Cardiac muscle cell (in vitro differentiated cells and primary cell): ENCODE measurements around the gene SLX1B. TPM values are rescaled to one million over a fixed set of nuclear protein-coding genes. Genes with fewer than 3 reads are reported as not detected.
"Not testable (repeated sequence)": the region's sequence is repeated elsewhere in the genome, so short reads cannot be mapped to it uniquely, and the experiment has no call there.

ENCODE experiments used
- DNase-seq, 2 donors: peaks; one replicate each; pipeline versions ENCODE4 v3.0.0 to v3.0.0-alpha.2; 2010 to 2017; ENCODE audit warnings: low read depth in 1 of 2, low spot score in 1 of 2
- H3K27ac ChIP-seq: fragments of 200-600 bp; sonication (generic); 2 replicates; pipeline ENCODE4 v1.5.1; 2016
- H3K27me3 ChIP-seq: fragments of 200-600 bp; sonication (generic); 2 replicates; pipeline ENCODE4 v1.6.0; 2016; ENCODE audit warnings: control low read depth
- H3K36me3 ChIP-seq: fragments of 200-600 bp; sonication (generic); 2 replicates; pipeline ENCODE4 v1.5.1; 2016; ENCODE audit warnings: control low read depth
- H3K4me1 ChIP-seq: fragments of 200-600 bp; sonication (generic); 2 replicates; pipeline ENCODE4 v1.8.1; 2017; ENCODE audit warnings: low read depth, mild to moderate bottlenecking, mixed run types
- H3K4me3 ChIP-seq: fragments of 200-600 bp; sonication (generic); 2 replicates; pipeline ENCODE4 v1.5.1; 2016; ENCODE audit warnings: mild to moderate bottlenecking
- H3K9me3 ChIP-seq: fragments of 200-600 bp; sonication (generic); 2 replicates; pipeline ENCODE4 v1.5.1; 2017; ENCODE audit warnings: low read depth, mild to moderate bottlenecking, control low read depth
- polyA plus RNA-seq: library from polyadenylated mRNA; unstranded; fragments of >200 nt; fragmentation: Nextera tagmentation; extraction: Ambion mirVana; gene quantifications from 2 replicates; pipeline ENCODE4 v1.2.1, GENCODE V29; 2016
- total RNA-seq: library from RNA; depleted of rRNA; stranded (reverse); fragments of >200 nt; gene quantifications from 2 replicates; pipeline ENCODE4 v1.2.3, GENCODE V29; 2016

Gene SLX1B
- total RNA-seq (17.5 and 31.1 TPM in 2 replicates), polyA plus RNA-seq (13.6 and 18.8 TPM in 2 replicates)

- H3K36me3 ChIP-seq, DNase-seq, H3K27me3 ChIP-seq, H3K4me3 ChIP-seq, H3K4me1 ChIP-seq, H3K27ac ChIP-seq, H3K9me3 ChIP-seq: not testable (repeated sequence)
Measured at GRCh38 chr16:29454269-29454668, at the start of gene SLX1B, which contains the start of gene BOLA2. Gene SLX1B (plus strand): TSS chr16:29454533. Gene BOLA2 (minus strand): TSS chr16:29454351. CDS start chr16:29454253, 98 bp downstream.

GRCh38 chr16:29405249-29405648 lies 49.1 kb upstream of the SLX1B start:
- H3K4me1 ChIP-seq, H3K4me3 ChIP-seq, H3K27me3 ChIP-seq, H3K36me3 ChIP-seq, H3K9me3 ChIP-seq, H3K27ac ChIP-seq: not testable (repeated sequence)
- peak in 1 of 2 donors; percentile 81 for DNase-seq

- H3K4me3 ChIP-seq, DNase-seq, H3K27me3 ChIP-seq, H3K27ac ChIP-seq, H3K36me3 ChIP-seq, H3K9me3 ChIP-seq, H3K4me1 ChIP-seq: not testable (repeated sequence)
Measured at GRCh38 chr16:29423587-29423986, 30.7 kb upstream of the SLX1B start.

GRCh38 chr16:29425390-29425789 lies 28.9 kb upstream of the SLX1B start:
- H3K4me1 ChIP-seq, H3K27ac ChIP-seq, H3K4me3 ChIP-seq, DNase-seq, H3K27me3 ChIP-seq, H3K9me3 ChIP-seq, H3K36me3 ChIP-seq: not testable (repeated sequence)

DNA sequence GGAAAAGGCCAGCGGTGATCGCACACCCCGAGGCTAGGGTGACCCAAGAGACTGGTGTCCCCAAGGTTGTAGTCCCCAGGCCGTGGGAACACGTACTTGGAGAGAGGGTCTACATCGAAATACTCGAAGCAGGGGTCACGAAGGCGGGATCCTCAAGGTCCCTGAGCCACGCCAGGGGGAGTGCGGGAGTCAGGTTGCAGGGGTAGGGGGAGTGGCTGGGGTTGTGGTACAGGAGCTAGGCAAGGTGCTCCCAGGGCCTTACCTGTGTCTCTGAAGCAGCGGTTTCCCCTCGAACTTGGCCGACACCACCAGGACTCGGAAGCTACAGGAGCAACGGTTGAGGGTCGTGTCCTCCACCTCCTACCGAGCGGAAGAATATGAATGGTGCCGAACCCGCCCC lies 579 bp upstream of the SLX1B start:
- not testable (repeated sequence) for H3K27ac ChIP-seq, H3K9me3 ChIP-seq, DNase-seq, H3K4me3 ChIP-seq, H3K36me3 ChIP-seq, H3K4me1 ChIP-seq, H3K27me3 ChIP-seq

- H3K27ac ChIP-seq, H3K36me3 ChIP-seq, H3K27me3 ChIP-seq, H3K4me1 ChIP-seq, H3K9me3 ChIP-seq, DNase-seq, H3K4me3 ChIP-seq: not testable (repeated sequence)
Measured at GRCh38 chr16:29454828-29455227, 495 bp downstream of the SLX1B start.

- not testable (repeated sequence) for H3K4me1 ChIP-seq, H3K4me3 ChIP-seq, DNase-seq, H3K36me3 ChIP-seq, H3K27ac ChIP-seq, H3K27me3 ChIP-seq, H3K9me3 ChIP-seq
Measured at GRCh38 chr16:29457660-29458059, 3.3 kb downstream of the SLX1B start.

DNA sequence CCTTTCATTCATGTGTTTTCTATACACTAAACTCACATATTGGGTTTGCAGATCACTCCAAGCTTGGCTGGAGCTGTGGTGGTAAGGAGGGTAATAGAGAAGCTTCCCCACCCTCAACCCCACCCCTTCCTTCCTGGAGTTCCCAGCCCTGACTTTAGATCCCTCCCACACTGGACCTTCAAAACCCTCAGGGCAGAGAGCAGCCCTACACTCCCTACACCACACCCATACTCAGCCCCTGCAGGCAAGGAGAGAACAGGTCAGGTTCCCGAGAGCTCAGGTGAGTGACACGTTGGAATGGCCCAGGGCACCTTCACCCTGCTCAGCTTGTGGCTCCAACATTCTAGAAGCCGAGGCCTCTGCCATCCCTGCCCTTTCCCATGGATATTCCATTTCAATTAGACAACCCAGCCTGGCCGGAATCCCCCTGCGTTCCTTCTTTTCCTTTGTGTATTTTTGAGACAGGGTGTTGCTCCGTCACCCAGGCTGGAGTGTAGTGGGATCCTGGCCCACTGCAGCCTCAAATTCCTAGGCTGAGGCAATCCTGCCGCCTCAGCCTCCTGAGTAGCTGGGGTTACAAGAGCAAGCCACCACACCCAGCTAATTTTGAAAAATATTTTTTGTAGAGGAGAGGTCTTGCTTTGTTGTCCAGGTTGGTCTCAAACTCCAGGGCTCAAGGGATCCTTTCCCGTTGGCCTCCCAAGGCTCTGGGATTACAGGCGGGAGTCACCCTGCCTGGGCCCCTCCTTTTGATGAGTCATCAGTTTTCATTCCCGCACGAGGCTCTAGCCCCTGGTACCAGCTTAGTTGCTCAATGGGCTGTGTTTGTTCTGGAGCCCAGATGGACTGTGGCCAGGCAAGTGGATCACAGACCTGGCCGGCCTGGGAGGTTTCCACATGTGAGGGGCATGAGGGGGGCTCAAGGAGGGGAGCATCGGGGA lies 5.6 kb downstream of the SLX1B start, which contains the start of gene SULT1A4:
SULT1A4 (plus strand) TSS at position 208 of the 941 bp plus-strand sequence. CDS start 1,473 bp downstream, outside the sequence.
- not testable (repeated sequence) for H3K27me3 ChIP-seq, H3K4me1 ChIP-seq, H3K9me3 ChIP-seq, H3K27ac ChIP-seq, H3K4me3 ChIP-seq, DNase-seq, H3K36me3 ChIP-seq

DNA sequence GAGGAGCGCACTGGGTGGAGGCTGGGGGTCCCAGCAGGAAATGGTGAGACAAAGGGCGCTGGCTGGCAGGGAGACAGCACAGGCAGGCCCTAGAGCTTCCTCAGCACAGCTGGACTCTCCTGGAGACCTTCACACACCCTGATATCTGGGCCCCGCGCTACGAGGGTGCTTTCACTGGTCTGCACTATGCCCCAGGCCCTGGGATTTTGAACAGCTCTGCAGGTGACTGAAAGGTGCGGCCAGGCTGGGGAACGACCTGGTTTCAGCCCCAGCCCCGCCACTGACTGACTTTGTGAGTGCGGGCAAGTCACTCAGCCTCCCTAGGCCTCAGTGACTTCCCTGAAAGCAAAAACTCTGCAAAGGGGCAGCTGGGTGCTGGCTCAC lies 6.3 kb downstream of the SLX1B start:
- not testable (repeated sequence) for H3K27ac ChIP-seq, H3K4me3 ChIP-seq, H3K27me3 ChIP-seq, DNase-seq, H3K36me3 ChIP-seq, H3K4me1 ChIP-seq, H3K9me3 ChIP-seq

DNA sequence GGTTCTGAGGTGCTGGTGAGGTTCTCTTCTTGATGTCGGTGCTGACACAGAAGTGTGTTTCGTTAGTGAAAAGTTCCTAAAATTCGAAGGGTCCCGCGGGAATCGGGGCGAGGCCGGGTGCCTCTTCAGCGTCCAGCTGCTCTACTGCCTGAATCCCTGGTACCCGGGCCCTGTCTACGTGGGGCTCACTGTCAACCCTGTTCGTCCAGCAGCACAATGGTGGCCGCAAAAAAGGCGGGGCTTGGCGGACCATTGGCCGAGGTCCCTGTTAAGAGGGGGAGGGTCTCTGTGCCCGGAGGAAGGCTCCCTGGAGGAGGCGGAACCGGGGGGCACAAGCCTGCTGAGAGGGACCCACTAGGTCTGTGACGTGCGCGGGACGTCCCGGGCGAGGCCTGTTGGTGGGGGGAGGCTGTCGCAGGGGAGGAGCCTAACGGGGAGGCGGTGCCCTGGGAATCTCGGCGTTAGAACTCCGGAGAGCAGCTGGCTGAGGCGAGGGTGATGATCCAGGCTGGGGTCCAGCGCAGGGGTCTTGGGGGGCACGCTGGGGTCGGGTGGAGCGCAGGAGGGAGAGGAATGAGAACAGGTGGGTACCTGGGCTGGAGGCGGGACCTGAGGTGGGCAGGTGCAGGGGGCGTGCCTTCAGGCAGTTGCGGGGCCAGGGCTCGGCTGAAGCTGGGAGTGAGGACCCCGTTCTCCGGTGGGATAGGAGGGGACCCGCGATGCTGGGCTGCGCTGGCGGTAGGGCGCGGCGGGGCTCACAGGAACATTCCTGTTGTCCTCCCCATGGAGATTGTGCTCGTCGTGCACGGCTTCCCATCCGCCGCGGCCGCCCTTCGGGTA lies 11.9 kb downstream of the SLX1B start:
- DNase-seq, H3K27me3 ChIP-seq, H3K9me3 ChIP-seq, H3K27ac ChIP-seq, H3K36me3 ChIP-seq, H3K4me3 ChIP-seq, H3K4me1 ChIP-seq: not testable (repeated sequence)

GRCh38 chr16:29466904-29467303 lies 12.6 kb downstream of the SLX1B start:
- H3K4me3 ChIP-seq, H3K36me3 ChIP-seq, DNase-seq, H3K27me3 ChIP-seq, H3K4me1 ChIP-seq, H3K27ac ChIP-seq, H3K9me3 ChIP-seq: not testable (repeated sequence)

- DNase-seq, H3K27me3 ChIP-seq, H3K9me3 ChIP-seq, H3K36me3 ChIP-seq, H3K4me1 ChIP-seq, H3K4me3 ChIP-seq, H3K27ac ChIP-seq: not testable (repeated sequence)
Measured at GRCh38 chr16:29467654-29468366, 13.5 kb downstream of the SLX1B start.

GRCh38 chr16:29469660-29470059 lies 15.3 kb downstream of the SLX1B start:
- H3K4me1 ChIP-seq, H3K9me3 ChIP-seq, H3K27ac ChIP-seq, H3K36me3 ChIP-seq, H3K27me3 ChIP-seq, DNase-seq, H3K4me3 ChIP-seq: not testable (repeated sequence)
